Measurements from ENCODE around the gene STPG2. TPM values are rescaled to one million over a fixed set of nuclear protein-coding genes. Genes with fewer than 3 reads are reported as not detected.
"Not testable (repeated sequence)": the region's sequence is repeated elsewhere in the genome, so short reads cannot be mapped to it uniquely, and the experiment has no call there.

STPG2 gene
- total and polyA plus RNA-seq, 12 donors, result 0.07 to 1.8 (median 0.61) TPM; not detected in 3

DNA sequence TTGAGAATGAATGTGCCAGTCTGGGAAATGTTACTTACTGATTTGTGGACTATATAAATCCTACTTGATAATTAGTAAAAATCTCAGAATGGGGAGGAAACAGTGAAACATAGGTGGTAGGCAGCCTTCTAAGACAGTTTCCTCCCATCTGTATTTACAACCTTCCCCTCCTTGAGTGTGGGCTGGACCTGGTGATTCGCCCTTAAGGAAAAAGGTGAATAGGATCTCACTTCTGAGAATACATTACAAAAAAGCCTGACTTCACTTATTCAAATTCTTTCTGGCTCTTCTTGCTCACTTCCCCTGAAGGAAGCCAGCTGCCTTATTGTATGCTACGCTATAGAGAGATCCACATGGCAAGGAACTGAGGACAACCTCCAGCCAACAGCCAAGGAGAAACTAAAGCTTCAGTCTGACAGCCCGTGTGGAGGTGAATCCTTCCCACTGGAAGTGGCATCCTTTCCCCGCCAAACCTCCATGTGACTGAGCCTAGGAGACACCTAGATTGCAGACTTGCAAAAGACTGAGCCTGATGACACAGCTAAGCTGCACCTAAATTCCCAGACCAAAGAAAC is 585.0 kb downstream of the STPG2 start:
- WGBS, 4 donors, result 79 to 93% (median 86%) methylated on average over 4 of the region's 4 CpGs
- DNase-seq, result no peak
- no peak overlapping the region for H3K27ac ChIP-seq

GRCh38 chr4:97550637-97551036 is 592.6 kb downstream of the STPG2 start:
- WGBS, 4 donors, result 80 to 85% (median 83%) methylated on average over 9 to 10 of the region's 10 CpGs
- H3K4me3 ChIP-seq; intact Hi-C loops (cut with DNase I); H3K27me3 ChIP-seq; H3K27ac ChIP-seq; DNase-seq; H3K4me1 ChIP-seq (replicated peaks in 1 of 2); H3K36me3 ChIP-seq (replicated peaks in 1 of 2); H3K9me3 ChIP-seq (replicated peaks in 1 of 3): not testable (repeated sequence)

More for the DNA sequence above, 585.0 kb downstream of the STPG2 start:
- Histone ChIP-seq H3K27me3 (no peaks in the 10 kb centered on the region), H3K4me1 (replicated peaks in 1 of 2) (no peaks in the 10 kb centered on the region), H3K36me3 (replicated peaks in 1 of 2) (no peaks in the 10 kb centered on the region), H3K9me3 (replicated peaks in 1 of 3) (no peaks in the 10 kb centered on the region), H3K4me3 (no peak overlapping the region)
- TF ChIP-seq POLR2A (IDR thresholded peaks at IDR 0.05), result no peak
- TF ChIP-seq, protein P1, sequence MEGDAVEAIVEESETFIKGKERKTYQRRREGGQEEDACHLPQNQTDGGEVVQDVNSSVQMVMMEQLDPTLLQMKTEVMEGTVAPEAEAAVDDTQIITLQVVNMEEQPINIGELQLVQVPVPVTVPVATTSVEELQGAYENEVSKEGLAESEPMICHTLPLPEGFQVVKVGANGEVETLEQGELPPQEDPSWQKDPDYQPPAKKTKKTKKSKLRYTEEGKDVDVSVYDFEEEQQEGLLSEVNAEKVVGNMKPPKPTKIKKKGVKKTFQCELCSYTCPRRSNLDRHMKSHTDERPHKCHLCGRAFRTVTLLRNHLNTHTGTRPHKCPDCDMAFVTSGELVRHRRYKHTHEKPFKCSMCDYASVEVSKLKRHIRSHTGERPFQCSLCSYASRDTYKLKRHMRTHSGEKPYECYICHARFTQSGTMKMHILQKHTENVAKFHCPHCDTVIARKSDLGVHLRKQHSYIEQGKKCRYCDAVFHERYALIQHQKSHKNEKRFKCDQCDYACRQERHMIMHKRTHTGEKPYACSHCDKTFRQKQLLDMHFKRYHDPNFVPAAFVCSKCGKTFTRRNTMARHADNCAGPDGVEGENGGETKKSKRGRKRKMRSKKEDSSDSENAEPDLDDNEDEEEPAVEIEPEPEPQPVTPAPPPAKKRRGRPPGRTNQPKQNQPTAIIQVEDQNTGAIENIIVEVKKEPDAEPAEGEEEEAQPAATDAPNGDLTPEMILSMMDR (IDR thresholded peaks at IDR 0.05), result no peak
- intact Hi-C loops (cut with DNase I), result no loop called here

- WGBS, 4 donors, result 72 to 93% (median 83%) methylated on average over 2 of the region's 2 CpGs
- H3K4me1 ChIP-seq (replicated peaks in 1 of 2), result no peaks in the 10 kb centered on the region
- H3K36me3 ChIP-seq (replicated peaks in 1 of 2), result no peaks in the 10 kb centered on the region
- H3K4me3 ChIP-seq, result no peak overlapping the region
- no peaks in the 10 kb centered on the region for H3K27me3 ChIP-seq
- DNase-seq, result no peak
- H3K27ac ChIP-seq, result no peak overlapping the region
- H3K9me3 ChIP-seq (replicated peaks in 1 of 3), result no peaks in the 10 kb centered on the region
- TF ChIP-seq, protein P1 (IDR thresholded peaks at IDR 0.05), result no peak
- no peak for TF ChIP-seq POLR2A (IDR thresholded peaks at IDR 0.05)
- intact Hi-C loops (cut with DNase I), result no loop called here
Measured at GRCh38 chr4:97548943-97549583, 594.2 kb downstream of the STPG2 start.

DNA sequence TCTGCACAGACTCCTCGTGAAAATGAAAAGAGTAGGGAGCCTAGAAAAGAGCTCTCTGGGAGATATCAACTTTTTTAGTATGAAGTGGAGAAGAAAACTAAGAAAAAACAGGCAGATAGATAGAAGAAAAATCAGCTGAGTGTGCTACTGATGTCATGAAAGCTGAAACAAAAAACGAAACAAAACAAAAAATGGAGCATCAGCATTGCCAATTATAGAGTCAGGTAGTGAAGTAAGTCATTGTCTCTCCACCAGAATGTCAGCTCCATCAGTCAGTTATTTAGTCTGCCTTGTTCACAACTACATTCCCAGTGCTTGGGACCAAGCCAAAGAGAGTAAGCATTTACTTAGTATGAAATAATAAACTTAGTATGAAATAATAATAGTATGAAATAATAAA is 595.1 kb downstream of the STPG2 start:
- H3K4me1 ChIP-seq (replicated peaks in 1 of 2), result no peaks in the 10 kb centered on the region
- WGBS, 4 donors, result 65 to 74% (median 69%) methylated on average over 2 of the region's 2 CpGs
- intact Hi-C loops (cut with DNase I), result no loop called here
- TF ChIP-seq POLR2A (IDR thresholded peaks at IDR 0.05), result no peak
- H3K27ac ChIP-seq, result no peak overlapping the region
- H3K9me3 ChIP-seq (replicated peaks in 1 of 3), result no peaks in the 10 kb centered on the region
- no peaks in the 10 kb centered on the region for H3K36me3 ChIP-seq (replicated peaks in 1 of 2)
- H3K27me3 ChIP-seq, result no peaks in the 10 kb centered on the region
- no peak for DNase-seq
- no peak overlapping the region for H3K4me3 ChIP-seq

- no peaks in the 10 kb centered on the region for H3K9me3 ChIP-seq (replicated peaks in 1 of 3)
- no peak for TF ChIP-seq POLR2A (IDR thresholded peaks at IDR 0.05)
- TF ChIP-seq, protein P1 (IDR thresholded peaks at IDR 0.05), result no peak
- intact Hi-C loops (cut with DNase I), result no loop called here
- no peak overlapping the region for H3K4me3 ChIP-seq
- H3K36me3 ChIP-seq (replicated peaks in 1 of 2), result no peaks in the 10 kb centered on the region
- H3K4me1 ChIP-seq (replicated peaks in 1 of 2), result no peaks in the 10 kb centered on the region
- DNase-seq, result no peak
- H3K27ac ChIP-seq, result no peak overlapping the region
- H3K27me3 ChIP-seq, result no peaks in the 10 kb centered on the region
Measured at GRCh38 chr4:97531351-97531750, 611.9 kb downstream of the STPG2 start.
